HG02885 (cell line): ENCODE measurements around the gene RIMS1.
A peak's percentile ranks its signal among the peaks of the same experiment; 100 is the strongest.

Experiments used
- ATAC-seq: cut with Tn5 transposase; IDR thresholded peaks from one replicate; pipeline ENCODE4 v1.9.1; 2021; ENCODE audit warnings: mild to moderate bottlenecking; ENCODE audit not compliant: unreplicated experiment, poor library complexity

RIMS1 gene

DNA sequence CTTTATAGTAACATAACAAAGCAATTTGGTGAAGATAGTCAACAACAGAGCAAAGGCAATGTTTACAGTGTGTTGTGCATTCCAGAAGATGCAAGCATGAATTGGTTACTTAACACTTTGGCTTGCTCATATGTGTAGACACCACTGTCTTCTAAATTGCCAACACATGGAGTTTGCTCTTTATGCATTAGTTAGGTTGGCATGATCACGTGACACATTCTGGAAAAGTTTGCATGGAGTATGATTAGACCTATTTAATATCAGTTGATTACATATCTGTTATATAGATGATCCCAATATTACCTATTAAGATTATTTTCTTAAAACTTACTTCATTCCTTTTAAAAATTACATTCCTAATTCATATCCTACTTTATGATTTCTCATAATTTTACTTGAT lies 197.6 kb downstream of the RIMS1 start:
- no peak for ATAC-seq

DNA sequence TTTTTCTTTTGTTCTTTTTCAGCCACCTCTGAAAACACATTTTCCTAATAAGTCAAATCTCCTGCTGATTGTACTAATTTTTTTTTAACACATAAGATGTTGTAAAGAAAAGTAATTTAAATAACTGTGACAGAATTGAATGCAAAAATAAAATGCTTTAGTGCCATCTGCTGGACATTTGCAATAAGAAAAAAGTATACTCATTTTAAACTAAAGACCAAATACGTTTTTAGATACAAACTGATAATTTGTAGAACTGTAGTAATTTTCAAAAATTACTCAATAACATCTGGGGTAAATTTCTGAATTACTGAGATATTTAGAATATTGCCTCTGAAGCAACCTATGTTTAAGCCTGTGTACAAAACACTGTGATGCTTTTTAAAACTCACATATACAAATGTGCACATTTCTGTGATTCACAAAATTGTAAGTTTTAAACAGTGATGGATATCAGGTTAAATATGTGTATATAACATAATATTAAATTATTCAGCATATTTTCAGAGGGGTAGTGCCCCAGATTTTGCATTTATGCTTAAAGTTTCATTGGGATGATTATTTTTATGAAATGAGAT lies 198.7 kb downstream of the RIMS1 start:
- ATAC-seq, result peak; percentile 38

DNA sequence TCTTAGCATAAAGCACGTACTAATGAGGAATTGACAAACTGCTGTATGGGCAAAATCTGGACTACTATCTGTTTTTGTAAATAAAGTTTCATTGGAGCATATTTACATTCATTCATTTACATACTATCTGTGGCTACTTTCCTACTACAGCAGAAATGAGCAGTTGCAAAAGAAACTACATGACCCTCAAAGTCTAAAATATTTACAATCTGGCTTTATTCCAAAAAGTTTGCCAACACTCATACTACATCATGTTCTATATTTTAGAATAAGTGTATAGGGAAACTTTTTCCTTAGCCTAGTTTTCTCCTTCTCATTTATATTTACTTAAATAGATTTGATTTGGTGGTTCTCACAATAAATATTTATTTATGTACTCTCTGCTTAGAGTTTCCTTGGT lies 208.2 kb downstream of the RIMS1 start:
- ATAC-seq, result no peak

DNA sequence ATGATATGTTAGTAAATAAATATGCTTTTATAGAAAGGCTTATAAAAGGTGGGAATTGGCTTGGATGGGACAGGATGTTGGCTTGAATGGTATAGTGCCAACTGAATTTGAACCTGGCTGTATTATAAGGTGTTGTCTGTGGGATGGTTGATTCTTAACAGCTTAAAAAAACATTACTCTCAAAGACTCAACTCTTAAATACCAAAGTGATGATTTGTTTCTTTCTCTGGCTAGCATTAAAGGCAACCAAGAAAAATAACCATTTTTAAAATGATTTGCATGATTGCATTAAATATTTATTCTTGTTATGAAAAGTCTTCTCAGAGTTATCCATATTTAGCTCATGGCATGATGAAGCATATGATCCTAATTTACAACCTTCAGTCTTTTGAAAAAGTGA lies 216.2 kb downstream of the RIMS1 start:
- ATAC-seq, result no peak

DNA sequence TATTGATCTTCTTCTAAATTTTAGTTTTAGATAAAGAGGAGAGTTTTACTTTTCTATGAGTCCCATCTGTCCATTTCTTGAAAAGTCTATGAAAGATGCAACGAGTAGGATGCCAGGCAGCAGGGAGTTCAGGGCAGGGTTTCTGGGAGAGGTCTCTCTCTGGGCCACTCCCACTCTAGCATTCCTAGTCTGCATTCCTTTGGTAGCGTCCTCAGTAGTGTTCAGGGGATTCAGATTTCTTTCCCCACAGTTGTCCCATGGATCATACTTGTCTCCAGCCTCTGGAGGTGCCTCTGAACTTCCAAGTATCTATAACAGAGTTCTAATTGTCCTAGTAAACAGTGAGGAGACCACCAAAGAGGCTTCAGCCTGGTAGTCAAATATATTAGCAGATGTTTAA lies 225.3 kb downstream of the RIMS1 start:
- ATAC-seq, result no peak

DNA sequence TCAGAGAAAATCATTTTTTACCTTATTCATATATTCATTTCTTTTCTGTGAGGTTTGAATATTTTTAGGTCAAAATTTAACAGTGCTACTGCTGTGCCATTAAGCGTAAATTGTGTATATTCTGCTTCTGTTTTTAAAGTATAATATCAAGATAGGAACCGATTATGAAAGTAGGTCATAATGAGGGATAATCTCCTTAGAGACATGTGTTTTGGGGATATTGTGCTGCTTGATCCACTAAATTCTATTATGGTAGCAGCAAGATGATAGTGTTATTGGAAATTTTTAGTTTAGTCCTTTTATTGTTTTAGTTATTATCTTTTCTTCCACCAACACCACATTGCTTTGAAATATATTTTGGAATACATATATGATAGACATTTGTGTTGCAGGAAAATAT lies 244.0 kb downstream of the RIMS1 start:
- no peak for ATAC-seq

DNA sequence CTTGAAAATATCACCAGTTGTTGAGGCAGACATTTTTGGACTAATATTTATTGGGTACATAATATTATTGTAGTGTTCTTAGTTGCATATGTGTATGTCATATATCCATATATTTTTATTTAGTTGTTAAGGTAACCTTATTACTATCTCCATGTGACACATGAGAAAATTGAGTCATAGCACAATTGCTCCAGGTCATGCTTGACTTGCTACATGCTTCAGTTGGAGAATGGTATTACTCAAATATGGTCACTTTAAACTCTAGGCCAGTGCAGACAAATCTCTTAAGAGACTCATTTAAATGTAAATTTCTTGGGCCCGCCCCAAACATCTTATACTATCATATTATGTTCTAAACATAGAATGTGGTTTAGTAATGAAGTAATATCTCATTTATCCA lies 246.1 kb downstream of the RIMS1 start:
- ATAC-seq, result no peak

DNA sequence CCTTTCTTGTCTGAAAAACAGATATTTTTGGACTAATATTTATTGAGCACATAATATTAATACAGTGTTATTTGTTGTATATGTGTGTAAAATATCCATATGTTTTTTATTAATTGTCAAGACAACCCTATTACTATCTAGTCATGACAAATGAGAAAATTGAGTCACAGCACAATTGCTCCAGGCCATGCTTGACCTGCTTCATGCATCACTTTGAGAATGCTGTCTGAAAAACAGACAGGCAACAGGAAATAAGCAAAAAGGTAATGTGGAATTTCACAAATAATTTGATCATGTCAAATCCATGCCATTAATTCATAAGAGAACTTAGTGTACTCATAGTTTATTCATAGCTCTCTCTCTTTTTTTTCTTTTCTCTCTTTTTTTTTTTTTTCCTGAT lies 246.5 kb downstream of the RIMS1 start:
- ATAC-seq, result no peak

DNA sequence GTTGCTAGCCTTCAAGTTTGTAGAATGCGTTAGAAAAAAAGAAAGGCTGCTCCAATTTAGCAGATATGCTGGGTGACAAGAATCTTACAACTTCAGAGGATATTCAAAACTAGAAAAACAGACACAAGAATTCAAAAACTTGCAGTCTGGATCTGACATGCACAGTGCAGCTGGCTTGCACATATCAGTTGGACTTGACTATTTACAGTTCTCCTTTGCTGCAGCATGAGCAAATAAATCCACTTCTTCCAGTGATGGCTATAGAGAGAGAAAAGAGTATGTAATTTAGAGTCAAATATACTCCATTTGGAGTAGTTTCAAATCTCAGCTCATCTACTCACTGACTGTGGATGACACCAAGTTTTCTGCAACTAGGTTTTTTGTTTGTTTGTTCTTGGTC lies 247.0 kb downstream of the RIMS1 start:
- ATAC-seq, result no peak

DNA sequence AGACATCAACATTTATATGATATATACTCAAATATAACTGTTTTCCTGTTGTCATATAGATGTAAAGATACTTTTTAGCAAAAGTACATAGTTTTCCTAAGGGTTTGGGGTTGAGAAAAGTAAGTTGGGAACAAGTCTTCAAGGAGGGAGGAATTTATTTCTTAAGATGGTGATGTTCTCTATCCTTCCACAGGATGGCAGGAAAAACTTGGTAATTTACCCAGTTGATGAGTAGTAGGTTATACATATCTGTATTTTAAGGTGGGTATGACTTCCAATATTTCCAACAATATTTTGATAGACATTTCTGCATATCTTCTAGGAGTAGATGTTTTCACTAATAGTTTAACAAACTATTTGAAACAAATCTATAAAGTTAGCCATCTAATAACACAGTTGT lies 254.4 kb downstream of the RIMS1 start:
- no peak for ATAC-seq

DNA sequence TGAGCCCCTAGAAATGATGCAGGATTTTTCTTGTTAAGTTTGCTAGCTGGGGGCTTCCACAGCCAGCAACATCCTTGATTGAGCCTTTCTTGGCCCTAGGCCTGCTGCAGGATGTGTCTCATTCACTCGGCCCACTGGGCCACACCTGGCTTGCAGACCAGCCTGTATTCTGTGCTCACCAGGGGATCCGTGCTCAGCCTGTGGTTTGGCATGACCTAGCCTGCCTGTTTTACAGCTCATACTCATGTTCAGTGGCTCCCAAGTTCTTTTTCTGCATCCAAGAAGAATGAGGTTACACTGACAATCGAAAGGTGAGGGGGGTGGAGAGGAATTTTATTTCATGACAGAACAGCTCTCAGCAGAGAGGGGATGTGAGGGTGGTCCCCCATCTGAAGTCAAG lies 263.4 kb downstream of the RIMS1 start:
- no peak for ATAC-seq

DNA sequence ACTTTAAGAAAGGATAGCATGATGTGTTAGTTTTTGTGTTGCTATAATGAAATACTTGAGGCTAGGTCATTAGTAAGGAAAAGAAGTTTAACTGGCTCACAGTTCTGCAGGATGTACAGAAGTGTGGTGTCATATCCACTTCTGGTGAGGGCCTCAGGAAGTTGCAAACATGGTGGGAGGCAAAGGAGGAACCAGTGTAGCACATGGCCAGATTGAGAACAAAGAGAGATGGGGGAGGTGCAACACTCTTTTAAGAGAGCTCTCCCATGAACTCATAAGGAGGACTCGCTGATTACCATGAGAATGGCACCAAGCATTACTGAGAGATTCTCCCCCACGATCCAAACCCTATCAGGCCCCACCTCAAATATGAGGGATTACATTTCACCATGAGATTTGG lies 265.4 kb downstream of the RIMS1 start:
- ATAC-seq, result no peak

DNA sequence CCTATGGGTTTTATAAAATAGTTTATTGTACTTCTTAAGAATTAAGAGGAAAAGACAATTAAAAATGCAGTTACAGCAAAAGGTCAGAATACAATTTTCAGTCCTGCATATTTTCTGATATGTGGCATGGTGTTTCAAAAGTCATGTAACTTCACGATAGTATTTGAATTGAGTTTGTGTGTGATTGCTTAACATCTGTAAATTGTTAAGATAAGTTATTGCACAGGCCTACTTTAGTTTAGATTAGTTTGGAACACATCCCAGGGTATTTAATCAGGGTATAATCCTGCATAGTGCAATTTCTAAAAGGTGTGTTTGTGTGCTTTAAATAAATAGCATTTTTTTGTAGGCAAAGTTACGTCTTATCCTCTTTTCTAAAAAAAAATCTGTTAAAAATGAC lies 289.6 kb downstream of the RIMS1 start:
- no peak for ATAC-seq

DNA sequence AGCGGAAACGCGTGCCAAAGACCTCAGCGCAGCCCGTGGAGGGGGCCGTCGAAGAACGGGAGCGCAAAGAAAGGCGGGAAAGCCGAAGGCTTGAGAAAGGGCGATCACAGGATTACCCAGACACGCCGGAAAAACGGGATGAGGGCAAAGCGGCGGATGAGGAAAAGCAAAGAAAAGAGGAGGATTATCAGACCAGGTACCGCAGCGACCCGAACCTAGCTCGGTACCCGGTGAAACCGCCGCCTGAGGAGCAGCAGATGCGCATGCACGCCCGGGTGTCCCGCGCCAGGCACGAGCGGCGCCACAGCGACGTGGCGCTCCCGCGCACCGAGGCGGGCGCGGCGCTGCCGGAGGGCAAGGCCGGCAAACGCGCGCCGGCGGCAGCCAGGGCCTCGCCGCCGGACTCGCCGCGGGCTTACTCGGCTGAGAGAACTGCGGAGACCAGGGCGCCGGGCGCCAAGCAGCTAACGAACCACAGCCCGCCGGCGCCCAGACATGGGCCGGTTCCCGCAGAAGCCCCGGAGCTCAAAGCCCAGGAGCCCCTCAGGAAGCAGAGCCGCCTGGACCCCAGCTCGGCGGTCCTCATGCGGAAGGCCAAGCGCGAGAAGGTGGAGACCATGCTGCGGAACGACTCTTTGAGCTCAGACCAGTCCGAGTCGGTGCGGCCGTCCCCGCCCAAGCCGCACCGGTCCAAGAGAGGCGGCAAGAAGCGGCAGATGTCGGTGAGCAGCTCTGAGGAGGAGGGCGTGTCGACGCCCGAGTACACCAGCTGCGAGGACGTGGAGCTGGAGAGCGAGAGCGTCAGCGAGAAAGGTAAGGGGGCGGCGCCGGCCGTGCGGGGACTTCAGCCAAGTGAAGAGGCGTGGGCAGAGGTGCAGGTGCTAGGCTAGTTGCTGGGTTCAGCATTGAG lies 296.2 kb downstream of the RIMS1 start:
- ATAC-seq, result peak; percentile 76

DNA sequence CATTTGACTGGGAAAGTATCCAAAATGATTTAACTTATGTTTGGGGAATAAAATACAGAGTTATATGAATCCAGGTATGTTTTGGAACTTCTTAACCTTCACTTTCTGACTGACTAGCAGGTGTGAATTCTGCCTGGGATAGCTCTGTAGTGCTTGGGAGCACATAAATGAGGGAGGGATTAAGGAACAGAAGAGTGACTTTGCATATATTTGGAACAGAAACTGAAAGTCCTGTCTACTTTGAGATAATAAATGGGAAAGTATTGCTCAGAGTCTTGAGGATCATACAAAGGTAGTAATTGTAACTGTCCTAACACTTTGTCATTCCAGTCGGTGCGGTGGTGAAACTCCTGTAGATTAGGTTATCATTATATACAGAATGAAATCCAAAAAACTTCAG lies 317.6 kb downstream of the RIMS1 start:
- no peak for ATAC-seq

DNA sequence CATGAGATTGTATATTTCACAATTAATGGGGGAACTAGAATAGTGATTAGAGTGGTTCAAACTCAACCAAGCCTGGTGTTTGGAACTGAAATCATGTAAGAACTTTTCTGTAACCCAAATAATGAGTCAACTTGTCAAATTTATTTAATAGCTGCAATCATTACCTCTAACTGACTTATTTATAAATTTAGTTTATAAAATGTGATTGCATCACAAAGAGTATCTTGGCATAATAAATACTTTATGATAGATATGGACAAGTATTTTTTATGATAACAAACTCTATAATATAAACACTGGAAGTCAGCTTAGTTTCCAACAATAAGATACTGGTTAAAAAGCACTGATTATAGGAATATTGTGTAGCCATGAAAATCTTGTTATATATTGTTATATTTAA lies 319.1 kb downstream of the RIMS1 start:
- ATAC-seq, result no peak

DNA sequence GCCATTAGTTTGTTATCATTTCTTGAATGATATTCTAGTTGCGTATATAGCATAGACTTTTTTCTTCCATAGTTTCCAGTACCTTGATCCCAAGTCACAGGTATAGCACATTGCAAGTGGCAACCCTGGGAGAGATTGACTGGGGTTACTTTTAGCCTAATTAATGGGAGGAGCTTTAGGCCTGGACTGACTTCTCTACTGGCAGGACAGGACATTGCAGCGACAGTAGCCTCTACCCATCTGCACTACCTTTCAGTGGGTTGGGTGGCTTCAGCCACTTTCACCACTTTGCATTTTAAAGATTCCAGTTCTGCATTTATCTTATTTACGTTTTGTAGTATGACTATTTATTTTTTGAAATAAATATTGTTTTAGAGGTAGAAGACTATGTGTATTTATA lies 320.3 kb downstream of the RIMS1 start:
- no peak for ATAC-seq

DNA sequence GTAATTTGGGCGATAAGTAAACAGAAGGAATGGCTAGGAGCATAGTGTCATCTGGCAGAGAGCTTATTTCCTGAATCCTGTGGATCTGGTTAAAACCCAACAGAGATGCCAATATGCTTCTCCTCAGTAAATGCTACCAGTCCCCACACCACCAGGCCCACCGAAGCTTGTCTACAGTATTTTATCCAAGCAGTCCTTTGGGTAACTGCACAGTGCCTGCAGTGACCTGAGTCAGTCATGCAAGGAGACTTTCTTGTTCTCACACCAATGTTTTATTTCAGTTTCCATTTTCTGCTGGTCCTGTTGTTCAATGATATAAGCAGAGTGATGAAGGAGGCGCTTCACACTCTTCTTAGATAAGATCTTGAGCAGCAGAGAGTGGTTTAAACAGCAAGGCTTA lies 326.3 kb downstream of the RIMS1 start:
- peak; percentile 37 for ATAC-seq

DNA sequence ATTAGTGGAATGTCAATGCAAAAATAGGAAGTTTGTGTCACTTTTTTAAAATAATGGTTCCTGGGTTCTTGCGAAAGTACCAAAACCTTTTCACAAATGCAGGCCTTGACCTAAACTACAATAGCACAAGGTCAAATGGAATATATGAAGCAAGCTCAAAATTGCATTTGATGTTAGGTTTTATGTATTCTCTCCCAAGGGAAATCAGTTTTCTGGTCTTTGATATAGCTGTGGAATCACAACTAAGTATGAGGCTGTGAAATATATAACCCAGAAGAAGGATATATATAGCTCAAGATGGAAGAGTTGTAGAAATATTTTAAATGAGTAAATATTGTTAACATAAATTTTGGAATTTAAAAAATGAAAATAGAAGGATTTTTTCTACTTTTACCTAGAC lies 327.3 kb downstream of the RIMS1 start:
- no peak for ATAC-seq

DNA sequence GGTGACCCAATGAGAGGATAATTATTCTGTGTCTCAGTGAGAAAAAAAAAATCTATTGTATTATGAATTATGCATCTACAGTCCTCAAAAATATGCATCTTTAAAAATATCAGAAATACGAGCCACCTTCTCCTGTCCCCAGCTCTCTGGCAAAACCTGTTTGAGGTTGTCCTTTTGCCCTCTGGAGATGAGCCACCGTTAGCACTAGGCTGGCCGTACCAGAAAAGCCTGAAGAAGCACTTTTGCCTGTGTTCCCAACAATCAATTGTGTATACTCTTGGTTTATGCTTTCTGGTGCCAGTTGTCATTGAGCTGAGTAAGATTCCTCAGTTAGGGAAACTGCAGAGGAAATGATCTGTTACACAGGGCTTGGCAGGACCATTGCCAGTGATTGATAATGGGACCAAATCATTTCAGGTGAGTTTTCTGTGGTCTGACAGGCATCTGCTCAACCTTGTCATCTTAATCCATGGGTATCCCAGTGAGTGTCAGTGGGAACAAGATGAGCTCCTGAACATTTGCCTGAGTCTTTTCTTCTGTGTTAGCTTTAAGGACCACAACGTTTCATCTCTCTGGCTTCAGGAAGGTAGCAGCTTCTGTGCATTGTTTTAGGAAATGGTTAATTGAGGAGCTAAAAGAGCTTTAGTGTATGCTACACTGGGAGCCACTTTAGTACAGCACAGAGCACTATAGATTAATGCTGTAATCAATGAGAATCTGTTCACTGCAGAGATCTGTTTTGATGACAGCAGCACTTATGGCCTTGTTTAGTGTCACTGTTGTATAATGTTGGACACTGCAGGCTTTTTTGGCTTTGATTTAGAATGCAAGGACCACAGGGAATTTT lies 330.1 kb downstream of the RIMS1 start:
- ATAC-seq, result no peak

DNA sequence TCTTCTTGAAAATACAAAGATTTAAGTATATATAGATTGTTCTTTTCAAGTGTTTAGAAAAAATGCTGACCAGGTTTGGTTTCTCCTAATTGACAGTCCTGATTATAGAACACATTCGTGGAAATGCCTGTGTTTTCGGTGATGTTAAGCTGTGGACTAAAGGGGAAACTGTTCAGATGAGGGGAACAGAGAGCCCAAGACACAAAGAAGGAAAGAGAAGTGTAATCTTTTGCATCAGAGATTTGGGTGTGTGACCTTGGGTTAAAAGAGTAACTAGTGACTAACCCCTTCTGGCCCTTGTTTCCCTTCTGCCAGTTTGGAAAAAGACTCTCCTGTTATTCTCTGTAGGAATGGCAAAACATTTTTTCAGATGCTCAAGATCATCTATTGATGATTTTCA lies 331.3 kb downstream of the RIMS1 start:
- no peak for ATAC-seq
